CD4-positive, alpha-beta memory T cell (primary cell): ENCODE data around the gene ARL2. TPM values are rescaled to one million over a fixed set of nuclear protein-coding genes. Genes with fewer than 3 reads are reported as not detected.

ENCODE experiments used
- CTCF ChIA-PET: fragments of 350-600 bp; sonication (Branson Sonifier 250); formaldehyde crosslinking; loops from one replicate; lab custom pipeline; 2021; ENCODE audit warnings: inconsistent platforms; ENCODE audit not compliant: partially characterized antibody; lab: Charles Lee
- POLR2A ChIA-PET: fragments of 350-600 bp; sonication (Branson Sonifier 250); formaldehyde crosslinking; loops from one replicate; lab custom pipeline; 2021; ENCODE audit not compliant: partially characterized antibody; lab: Charles Lee
- DNase-seq, 5 donors: peaks; one replicate each; pipeline versions ENCODE4 v3.0.0 to v3.0.0-alpha.2; 2020 to 2022; ENCODE audit warnings: mixed read lengths in 1 of 5
- H3K27ac ChIP-seq: one replicate; pipeline ENCODE4 v1.7.0; 2013; ENCODE audit warnings: low read depth, low read length
- H3K27me3 ChIP-seq: 2 replicates; pipeline ENCODE4 v1.7.0; 2013; ENCODE audit warnings: mild to moderate bottlenecking, low read length, moderate library complexity; ENCODE audit not compliant: insufficient read depth
- H3K36me3 ChIP-seq: 2 replicates; pipeline ENCODE4 v1.7.0; 2013; ENCODE audit warnings: mild to moderate bottlenecking, low read length, moderate library complexity; ENCODE audit not compliant: insufficient read depth
- H3K4me1 ChIP-seq: 2 replicates; pipeline ENCODE4 v1.7.0; 2013; ENCODE audit warnings: mild to moderate bottlenecking, low read length, moderate library complexity; ENCODE audit not compliant: insufficient read depth
- H3K4me3 ChIP-seq, 2 donors: one replicate each; pipeline ENCODE4 v1.7.0; 2013; ENCODE audit warnings: low read length in 2 of 2, mild to moderate bottlenecking in 1 of 2
- H3K9me3 ChIP-seq, 2 donors: one replicate each; pipeline ENCODE4 v1.7.0; 2013; ENCODE audit warnings: low read length in 2 of 2, control low read depth in 1 of 2; ENCODE audit not compliant: control insufficient read depth in 1 of 2
- H3K27ac Mint-ChIP-seq, 7 donors: one replicate each; pipeline ENCODE4 v1.8.0; 2020 to 2021; ENCODE audit warnings: mixed read lengths in 7 of 7, mild to moderate bottlenecking in 6 of 7, inconsistent platforms in 3 of 7, moderate library complexity in 3 of 7
- H3K27me3 Mint-ChIP-seq, 2 donors: one replicate each; pipeline ENCODE4 v1.8.0; 2020 to 2021; ENCODE audit warnings: mixed read lengths in 2 of 2
- H3K36me3 Mint-ChIP-seq, 2 donors: one replicate each; pipeline ENCODE4 v1.8.0; 2020 to 2021; ENCODE audit warnings: mixed read lengths in 2 of 2, inconsistent platforms in 1 of 2, mild to moderate bottlenecking in 1 of 2
- H3K4me1 Mint-ChIP-seq, 4 donors: one replicate each; pipeline ENCODE4 v1.8.0; 2020 to 2021; ENCODE audit warnings: mixed read lengths in 4 of 4, mild to moderate bottlenecking in 1 of 4
- H3K4me3 Mint-ChIP-seq, 8 donors: one replicate each; pipeline ENCODE4 v1.8.0; 2020 to 2021; ENCODE audit warnings: mixed read lengths in 8 of 8, mild to moderate bottlenecking in 7 of 8, moderate library complexity in 6 of 8, inconsistent platforms in 3 of 8
- H3K9me3 Mint-ChIP-seq, 8 donors: one replicate each; pipeline ENCODE4 v1.8.0; 2020 to 2021; ENCODE audit warnings: mixed read lengths in 8 of 8, mild to moderate bottlenecking in 5 of 8, inconsistent platforms in 3 of 8, moderate library complexity in 1 of 8
- intact Hi-C: fragments of 100-400 bp; cut with micrococcal nuclease; formaldehyde crosslinking; loops from one replicate; pipeline ENCODE4 v1.15.1; 2023
- polyA plus RNA-seq, 2 donors: library from polyadenylated mRNA; unstranded; fragments of 300-500 nt; fragmentation: Illumina TruSeq; gene quantifications; one replicate each; pipeline ENCODE4 v1.2.3, GENCODE V29; 2021
- total RNA-seq, 2 experiments: library from RNA; stranded (reverse); gene quantifications; one replicate each; pipeline ENCODE4 v1.2.3, GENCODE V29; 2021

The ARL2 gene
- total and polyA plus RNA-seq, 4 experiments from 2014 or later: 30.6 to 114 (median 57.9) TPM

GRCh38 chr11:65040847-65041622, 27.1 kb downstream of the ARL2 start, which contains the start of gene SAC3D1:
Gene SAC3D1, plus strand, starts transcription at chr11:65041210. Its CDS starts 83 bp downstream, at chr11:65041293.
- peaks cover 5 to 24% (median 15%) of the 10 kb centered on the region in 4 donors for H3K4me1 Mint-ChIP-seq
- H3K4me3 ChIP-seq: peak within 1 kb of the TSS; percentile 61 to 64
- peaks cover 25% of the 10 kb centered on the region for H3K4me1 ChIP-seq
- peak within 1 kb of the TSS; percentile 61 for H3K27ac ChIP-seq
- no peaks in the 10 kb centered on the region for H3K9me3 Mint-ChIP-seq
- H3K27me3 Mint-ChIP-seq: no peaks in the 10 kb centered on the region
- H3K36me3 Mint-ChIP-seq: peaks cover 2 to 11% of the 10 kb centered on the region in 2 donors
- peak within 1 kb of the TSS; percentile 87 to 97 (median 95) for H3K27ac Mint-ChIP-seq
- intact Hi-C loops: loop anchor here (1.0 to 2.0 kb wide), 5 partner anchors 14 to 70 kb away; partner anchors contain the start of genes ARL2, CDCA5, SNX15 and TM7SF2
- H3K36me3 ChIP-seq: peaks cover 7% of the 10 kb centered on the region
- peak within 1 kb of the TSS; percentile 92 to 97 (median 94) for H3K4me3 Mint-ChIP-seq
- CTCF ChIA-PET: interaction anchor here (1.0 to 3.2 kb wide), 6 partner anchors 12 to 44 kb away, joined by 3 to 11 read pairs (median 4); partner anchors contain the start of gene ARL2
- H3K9me3 ChIP-seq: no peaks in the 10 kb centered on the region
- POLR2A ChIA-PET: interaction anchor here (0.6 to 4.8 kb wide), 21 partner anchors 12 to 819 kb away, joined by 3 to 42 read pairs (median 6); partner anchors contain the start of genes ARL2, ATG2A, CDCA5 and EHD1
- DNase-seq: peak; percentile 87 to 91 (median 90)
- no peaks in the 10 kb centered on the region for H3K27me3 ChIP-seq

GRCh38 chr11:65042891-65043290, 28.9 kb downstream of the ARL2 start:
- CTCF ChIA-PET: interaction anchor here (0.9 kb wide), 1 partner anchor 30 kb away, joined by 3 read pairs; no protein-coding TSS in a partner anchor
- intact Hi-C loops: no loop called here
- H3K36me3 Mint-ChIP-seq: peaks cover 2 to 11% of the 10 kb centered on the region in 2 donors
- H3K4me3 Mint-ChIP-seq: peak overlapping the region in 5 of 8 donors; percentile 82 to 89 (median 86)
- Histone ChIP-seq H3K36me3 (peaks cover 6% of the 10 kb centered on the region), H3K27me3 (no peaks in the 10 kb centered on the region), H3K4me3 (no peak overlapping the region), H3K27ac (no peak overlapping the region), H3K9me3 (no peaks in the 10 kb centered on the region), H3K4me1 (peaks cover 37% of the 10 kb centered on the region)
- no peak for DNase-seq
- no peaks in the 10 kb centered on the region for H3K9me3 Mint-ChIP-seq
- peaks cover 8 to 41% (median 24%) of the 10 kb centered on the region in 4 donors for H3K4me1 Mint-ChIP-seq
- peak overlapping the region in 1 of 7 donors; percentile 54 for H3K27ac Mint-ChIP-seq
- no peaks in the 10 kb centered on the region for H3K27me3 Mint-ChIP-seq
- POLR2A ChIA-PET: interaction anchor here (1.0 to 3.7 kb wide), 4 partner anchors 17 to 92 kb away, joined by 3 to 21 read pairs (median 10); partner anchors contain the start of genes ARL2, FAU, MRPL49 and SYVN1

- CTCF ChIA-PET: no interaction called here
- Histone ChIP-seq H3K27me3 (no peaks in the 10 kb centered on the region), H3K27ac (no peak overlapping the region), H3K4me1 (peaks cover 43% of the 10 kb centered on the region), H3K4me3 (no peak overlapping the region), H3K9me3 (no peaks in the 10 kb centered on the region), H3K36me3 (peaks cover 6% of the 10 kb centered on the region)
- intact Hi-C loops: no loop called here
- POLR2A ChIA-PET: interaction anchor here (3.6 kb wide), 1 partner anchor 91 kb away, joined by 21 read pairs; the partner anchor contains the start of gene SYVN1
- H3K4me3 Mint-ChIP-seq: peak overlapping the region in 1 of 8 donors; percentile 45
- no peak overlapping the region for H3K27ac Mint-ChIP-seq
- H3K27me3 Mint-ChIP-seq: no peaks in the 10 kb centered on the region
- H3K36me3 Mint-ChIP-seq: peaks cover 0 to 10% of the 10 kb centered on the region in 2 donors
- no peak for DNase-seq
- H3K4me1 Mint-ChIP-seq: peaks cover 8 to 49% (median 30%) of the 10 kb centered on the region in 4 donors
- no peaks in the 10 kb centered on the region for H3K9me3 Mint-ChIP-seq
Measured at GRCh38 chr11:65043881-65044501, 30.0 kb downstream of the ARL2 start.

GRCh38 chr11:65045061-65045460, 31.1 kb downstream of the ARL2 start:
- Mint-ChIP-seq H3K27me3 (no peaks in the 10 kb centered on the region), H3K27ac (peak overlapping the region in 1 of 7 donors; percentile 15), H3K36me3 (peaks cover 0 to 10% of the 10 kb centered on the region in 2 donors), H3K9me3 (no peaks in the 10 kb centered on the region), H3K4me3 (no peak overlapping the region), H3K4me1 (peaks cover 8 to 49% (median 30%) of the 10 kb centered on the region in 4 donors)
- H3K4me3 ChIP-seq: no peak overlapping the region
- CTCF ChIA-PET: interaction anchor here (0.8 to 1.3 kb wide), 3 partner anchors 9 to 33 kb away, joined by 3 to 4 read pairs (median 3); no protein-coding TSS in a partner anchor
- intact Hi-C loops: no loop called here
- no peaks in the 10 kb centered on the region for H3K27me3 ChIP-seq
- DNase-seq: no peak
- no peak overlapping the region for H3K27ac ChIP-seq
- no peaks in the 10 kb centered on the region for H3K9me3 ChIP-seq
- peaks cover 6% of the 10 kb centered on the region for H3K36me3 ChIP-seq
- peaks cover 40% of the 10 kb centered on the region for H3K4me1 ChIP-seq
- POLR2A ChIA-PET: no interaction called here

GRCh38 chr11:65045728-65046127, 31.8 kb downstream of the ARL2 start:
- Mint-ChIP-seq H3K4me3 (peak overlapping the region in 1 of 8 donors; percentile 46), H3K27me3 (no peaks in the 10 kb centered on the region), H3K27ac (no peak overlapping the region), H3K36me3 (peaks cover 0 to 8% of the 10 kb centered on the region in 2 donors), H3K9me3 (no peaks in the 10 kb centered on the region), H3K4me1 (peaks cover 7 to 44% (median 28%) of the 10 kb centered on the region in 4 donors)
- Histone ChIP-seq H3K9me3 (no peaks in the 10 kb centered on the region), H3K36me3 (peaks cover 6% of the 10 kb centered on the region), H3K4me1 (peaks cover 33% of the 10 kb centered on the region), H3K27me3 (no peaks in the 10 kb centered on the region), H3K27ac (no peak overlapping the region), H3K4me3 (no peak overlapping the region)
- intact Hi-C loops: no loop called here
- ChIA-PET CTCF (interaction anchor here (0.8 to 1.3 kb wide), 3 partner anchors 10 to 33 kb away, joined by 3 to 4 read pairs (median 3); no protein-coding TSS in a partner anchor), POLR2A (interaction anchor here (0.6 to 1.1 kb wide), 2 partner anchors 72 to 618 kb away, joined by 3 read pairs; partner anchors contain the start of gene ZNHIT2)
- DNase-seq: no peak

- Mint-ChIP-seq H3K4me1 (peaks cover 3 to 30% (median 18%) of the 10 kb centered on the region in 4 donors), H3K9me3 (no peaks in the 10 kb centered on the region), H3K36me3 (peaks cover 0 to 5% of the 10 kb centered on the region in 2 donors), H3K27me3 (no peaks in the 10 kb centered on the region), H3K27ac (peak overlapping the region; percentile 47 to 94 (median 83)), H3K4me3 (peak overlapping the region; percentile 82 to 90 (median 84))
- peaks cover 25% of the 10 kb centered on the region for H3K4me1 ChIP-seq
- H3K9me3 ChIP-seq: no peaks in the 10 kb centered on the region
- ChIA-PET CTCF (no interaction called here), POLR2A (interaction anchor here (0.7 to 1.7 kb wide), 3 partner anchors 27 to 49 kb away, joined by 3 to 7 read pairs (median 4); partner anchors contain the start of genes ARL2 and VPS51)
- H3K36me3 ChIP-seq: peaks cover 6% of the 10 kb centered on the region
- intact Hi-C loops: no loop called here
- H3K27me3 ChIP-seq: no peaks in the 10 kb centered on the region
- DNase-seq: no peak
- H3K4me3 ChIP-seq: peak overlapping the region; percentile 22 to 54
- H3K27ac ChIP-seq: peak overlapping the region; percentile 48
Measured at GRCh38 chr11:65047581-65048422, 33.8 kb downstream of the ARL2 start.
